Measurements from ENCODE around the gene TRAPPC11.

DNA sequence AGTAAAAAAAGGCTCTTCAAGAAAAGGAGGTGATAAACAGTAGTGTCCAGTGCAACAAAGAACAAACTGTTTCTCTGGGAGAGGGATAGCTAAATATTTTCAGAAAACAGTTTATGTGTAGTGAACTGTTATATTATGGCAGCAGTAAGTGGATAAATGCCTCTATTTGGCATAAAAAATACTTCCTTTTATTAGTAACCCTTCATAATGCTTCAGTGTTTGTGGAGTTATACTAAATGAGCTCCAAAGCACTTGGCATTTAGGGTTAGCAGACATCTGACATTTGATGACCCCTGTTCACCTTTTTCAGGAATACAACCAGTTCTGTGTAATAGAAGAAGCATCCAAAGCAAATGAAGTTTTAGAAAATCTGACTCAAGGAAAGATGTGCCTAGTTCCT is 31.9 kb downstream of the TRAPPC11 start:
- TF ChIP-seq, protein P1, sequence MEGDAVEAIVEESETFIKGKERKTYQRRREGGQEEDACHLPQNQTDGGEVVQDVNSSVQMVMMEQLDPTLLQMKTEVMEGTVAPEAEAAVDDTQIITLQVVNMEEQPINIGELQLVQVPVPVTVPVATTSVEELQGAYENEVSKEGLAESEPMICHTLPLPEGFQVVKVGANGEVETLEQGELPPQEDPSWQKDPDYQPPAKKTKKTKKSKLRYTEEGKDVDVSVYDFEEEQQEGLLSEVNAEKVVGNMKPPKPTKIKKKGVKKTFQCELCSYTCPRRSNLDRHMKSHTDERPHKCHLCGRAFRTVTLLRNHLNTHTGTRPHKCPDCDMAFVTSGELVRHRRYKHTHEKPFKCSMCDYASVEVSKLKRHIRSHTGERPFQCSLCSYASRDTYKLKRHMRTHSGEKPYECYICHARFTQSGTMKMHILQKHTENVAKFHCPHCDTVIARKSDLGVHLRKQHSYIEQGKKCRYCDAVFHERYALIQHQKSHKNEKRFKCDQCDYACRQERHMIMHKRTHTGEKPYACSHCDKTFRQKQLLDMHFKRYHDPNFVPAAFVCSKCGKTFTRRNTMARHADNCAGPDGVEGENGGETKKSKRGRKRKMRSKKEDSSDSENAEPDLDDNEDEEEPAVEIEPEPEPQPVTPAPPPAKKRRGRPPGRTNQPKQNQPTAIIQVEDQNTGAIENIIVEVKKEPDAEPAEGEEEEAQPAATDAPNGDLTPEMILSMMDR (IDR thresholded peaks at IDR 0.05) = no peak
- TF ChIP-seq EP300 (IDR thresholded peaks at IDR 0.05) (no peak), POLR2A (IDR thresholded peaks at IDR 0.05) (no peak)
